ENCODE data around the gene HAUS3. TPM values are rescaled to one million over a fixed set of nuclear protein-coding genes. Genes with fewer than 3 reads are reported as not detected.
A peak's percentile ranks its signal among the peaks of the same experiment; 100 is the strongest.

HAUS3 gene
- total RNA-seq, 1 experiment from 2014 or later = 11.9 TPM

DNA sequence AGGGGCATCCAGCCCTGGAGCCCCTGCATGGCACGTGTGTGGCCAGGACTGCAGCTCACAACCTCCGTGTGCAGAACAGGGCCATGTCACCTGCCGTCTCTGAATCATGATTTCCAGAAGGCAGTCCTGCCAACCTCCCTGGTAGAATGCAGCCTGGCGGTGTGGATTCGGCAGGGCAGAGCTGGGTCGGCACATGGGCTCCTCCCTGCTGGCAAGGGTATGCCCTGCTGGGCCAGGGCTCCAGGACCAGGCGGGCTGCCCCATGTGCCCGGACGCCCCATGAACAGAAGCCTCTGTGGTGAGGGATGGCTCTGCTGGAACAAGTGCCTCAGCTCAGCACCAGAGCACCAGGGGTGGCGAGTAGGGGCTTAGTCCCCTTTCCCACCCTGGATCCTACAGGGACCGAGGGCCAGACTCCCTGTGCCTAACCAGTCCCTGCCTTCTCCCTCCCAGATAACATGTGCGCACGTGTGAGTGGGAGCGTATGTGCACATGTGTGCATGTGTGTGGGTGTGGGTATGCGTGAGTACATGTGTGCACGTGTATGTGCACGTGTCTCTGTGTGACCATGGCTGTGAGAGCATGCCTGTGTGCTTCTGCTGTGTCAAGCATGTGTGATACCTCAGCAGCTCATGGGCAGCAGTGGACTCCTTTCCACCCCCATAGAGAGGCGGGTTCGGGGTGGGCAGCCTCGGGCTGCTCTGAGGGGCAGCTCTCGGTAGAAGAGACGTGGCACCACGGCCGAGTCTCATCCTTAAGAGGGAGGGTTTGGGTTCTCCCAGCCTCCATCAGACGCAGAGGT is 30.3 kb upstream of the HAUS3 start:
- ChIA-PET CTCF (no interaction called here), POLR2A (no interaction called here)
- Mint-ChIP-seq H3K4me1 (peaks cover 9% of the 10 kb centered on the region), H3K27ac (peak overlapping the region; percentile 83), H3K36me3 (no peaks in the 10 kb centered on the region), H3K27me3 (ENCODE audit: low read depth) (no peaks in the 10 kb centered on the region), H3K9me3 (no peaks in the 10 kb centered on the region), H3K4me3 (no peak overlapping the region)
- TF ChIP-seq TEAD1 (CRISPR knock-in tag; IDR thresholded peaks at IDR 0.05) = no peak
- TF ChIP-seq CTCF (IDR thresholded peaks at IDR 0.05) = no peak
- no peak for TF ChIP-seq HMGA2 (CRISPR knock-in tag; IDR thresholded peaks at IDR 0.05)
- no peak for TF ChIP-seq NR2C2 (CRISPR knock-in tag; IDR thresholded peaks at IDR 0.05)
- no peak for TF ChIP-seq AFF4 (CRISPR knock-in tag; IDR thresholded peaks at IDR 0.05; ENCODE audit: borderline replicate concordance)
- TF ChIP-seq, protein P1, sequence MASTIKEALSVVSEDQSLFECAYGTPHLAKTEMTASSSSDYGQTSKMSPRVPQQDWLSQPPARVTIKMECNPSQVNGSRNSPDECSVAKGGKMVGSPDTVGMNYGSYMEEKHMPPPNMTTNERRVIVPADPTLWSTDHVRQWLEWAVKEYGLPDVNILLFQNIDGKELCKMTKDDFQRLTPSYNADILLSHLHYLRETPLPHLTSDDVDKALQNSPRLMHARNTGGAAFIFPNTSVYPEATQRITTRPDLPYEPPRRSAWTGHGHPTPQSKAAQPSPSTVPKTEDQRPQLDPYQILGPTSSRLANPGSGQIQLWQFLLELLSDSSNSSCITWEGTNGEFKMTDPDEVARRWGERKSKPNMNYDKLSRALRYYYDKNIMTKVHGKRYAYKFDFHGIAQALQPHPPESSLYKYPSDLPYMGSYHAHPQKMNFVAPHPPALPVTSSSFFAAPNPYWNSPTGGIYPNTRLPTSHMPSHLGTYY (CRISPR knock-in tag; IDR thresholded peaks at IDR 0.05) = no peak
- no peak for TF ChIP-seq NFE2L1 (CRISPR knock-in tag; IDR thresholded peaks at IDR 0.05)
- no peak for TF ChIP-seq ZNF263 (CRISPR knock-in tag; IDR thresholded peaks at IDR 0.05; ENCODE audit: low read depth)
- no peak for TF ChIP-seq ZNF532 (CRISPR knock-in tag; IDR thresholded peaks at IDR 0.05; ENCODE audit: borderline replicate concordance)
- no peak for TF ChIP-seq ZNF423 (CRISPR knock-in tag; IDR thresholded peaks at IDR 0.05)
- no peak for TF ChIP-seq ZNF425 (CRISPR knock-in tag; conservative IDR thresholded peaks at IDR 0.05)
- no peak for TF ChIP-seq CREB1 (CRISPR knock-in tag; IDR thresholded peaks at IDR 0.05)
- TF ChIP-seq, protein P2, sequence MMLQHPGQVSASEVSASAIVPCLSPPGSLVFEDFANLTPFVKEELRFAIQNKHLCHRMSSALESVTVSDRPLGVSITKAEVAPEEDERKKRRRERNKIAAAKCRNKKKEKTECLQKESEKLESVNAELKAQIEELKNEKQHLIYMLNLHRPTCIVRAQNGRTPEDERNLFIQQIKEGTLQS (CRISPR knock-in tag; conservative IDR thresholded peaks at IDR 0.05) = no peak
- no peak for TF ChIP-seq GABPB1 (CRISPR knock-in tag; IDR thresholded peaks at IDR 0.05)
- no peak for TF ChIP-seq ZNF138 (CRISPR knock-in tag; conservative IDR thresholded peaks at IDR 0.05)
- TF ChIP-seq FOXK1 (CRISPR knock-in tag; IDR thresholded peaks at IDR 0.05) = no peak
- no peak for TF ChIP-seq TEAD4 (CRISPR knock-in tag; IDR thresholded peaks at IDR 0.05)
- no peak for TF ChIP-seq NR3C1 (CRISPR knock-in tag; conservative IDR thresholded peaks at IDR 0.05; ENCODE audit: low read depth)
- TF ChIP-seq FOXP1 (CRISPR knock-in tag; IDR thresholded peaks at IDR 0.05; ENCODE audit: borderline replicate concordance) = no peak
- no peak for TF ChIP-seq SMAD4 (CRISPR knock-in tag; IDR thresholded peaks at IDR 0.05)
- DNase-seq (ENCODE audit: low spot score) = no peak
- ATAC-seq = no peak

All from WTC11 (cell line).